NCI-H2196 treated with DMSO at 0.1 percent for 48 hours (cell line): ENCODE results near the gene SAFB.
A peak's percentile ranks its signal among the peaks of the same experiment; 100 is the strongest.
"Not testable (repeated sequence)": the region's sequence is repeated elsewhere in the genome, so short reads cannot be mapped to it uniquely, and the experiment has no call there.

ENCODE experiments used
- DNase-seq: peaks from one replicate; lab custom pipeline; 2025; ENCODE audit not compliant: unreplicated experiment; lab: John Stamatoyannopoulos, UW

Gene SAFB

DNA sequence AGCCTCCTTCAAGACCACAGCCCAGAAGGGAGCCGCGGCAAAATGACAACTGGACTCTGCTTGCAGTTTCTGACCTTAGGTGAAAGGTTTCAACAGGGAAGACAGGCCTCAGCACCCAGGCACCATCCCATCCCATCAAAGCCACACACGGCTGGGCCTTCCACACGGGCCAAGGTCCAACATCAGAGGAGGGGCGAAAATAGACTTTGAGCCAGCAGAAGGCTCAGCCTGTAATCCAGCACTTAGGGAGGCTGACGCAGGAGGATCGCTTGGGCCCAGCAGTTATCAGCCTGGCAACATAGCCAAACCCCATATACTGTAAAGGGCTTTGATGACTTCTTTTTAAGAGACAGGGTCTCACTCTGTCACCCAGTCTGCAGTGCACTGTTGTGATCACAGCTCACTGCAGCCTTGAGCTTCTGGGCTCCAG lies 28.3 kb upstream of the SAFB start:
- no peak for DNase-seq

DNA sequence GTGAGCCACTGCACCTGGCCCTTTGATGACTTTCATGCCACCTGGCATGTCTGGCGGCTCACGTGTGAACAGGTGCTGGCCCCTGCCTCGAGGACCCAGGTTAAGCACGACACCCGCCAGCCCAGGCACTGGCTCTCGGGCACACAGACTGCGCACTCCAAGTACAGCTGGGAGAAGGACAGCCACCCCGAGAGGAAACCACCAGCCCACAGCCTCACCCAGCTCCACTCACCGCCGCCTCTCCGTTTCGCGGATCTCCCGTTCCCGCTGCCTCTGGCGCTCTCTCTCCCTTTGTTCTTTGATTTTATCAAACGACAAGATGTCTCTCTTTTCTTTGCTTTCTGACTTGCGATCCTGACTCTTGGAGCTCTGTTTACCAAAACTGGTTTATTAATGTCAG lies 27.8 kb upstream of the SAFB start:
- DNase-seq = peak; percentile 20

DNA sequence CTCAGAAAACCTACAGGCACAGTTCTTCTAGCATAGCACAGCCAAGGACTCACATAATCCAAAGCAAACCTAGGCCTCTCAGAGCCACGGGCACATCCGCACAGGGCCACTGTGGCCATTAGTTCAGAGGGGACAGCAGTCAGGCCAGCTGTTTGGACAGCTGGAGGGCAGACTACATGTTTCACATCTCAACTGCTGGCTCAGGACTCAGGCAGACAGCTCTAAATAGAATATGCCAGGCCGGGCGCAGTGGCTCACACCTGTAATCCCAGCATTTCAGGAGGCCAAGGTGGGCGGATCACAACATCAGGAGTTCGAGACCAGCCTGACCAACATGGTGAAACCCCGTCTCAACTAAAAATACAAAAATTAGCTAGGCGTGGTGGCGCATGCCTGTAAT lies 27.1 kb upstream of the SAFB start:
- DNase-seq = no peak

DNA sequence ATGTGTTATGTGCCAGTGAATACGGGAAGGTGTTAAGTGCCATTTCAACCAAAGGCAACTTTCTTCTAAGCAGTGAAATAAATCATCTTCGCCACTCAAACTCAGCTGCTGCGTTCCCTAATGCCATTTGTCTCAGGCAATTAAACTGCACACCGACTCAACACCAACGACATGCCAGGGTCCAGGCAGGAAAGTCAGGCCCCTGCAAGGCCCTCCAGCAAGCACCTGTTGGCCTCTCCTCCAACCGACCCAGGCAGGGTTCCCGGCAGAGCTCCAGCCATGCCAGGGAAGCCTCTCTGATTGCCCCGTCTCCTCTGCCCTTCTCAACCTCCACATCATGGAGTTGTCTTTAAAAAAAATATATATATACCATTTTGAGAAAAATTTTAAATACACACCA lies 22.1 kb upstream of the SAFB start:
- no peak for DNase-seq

DNA sequence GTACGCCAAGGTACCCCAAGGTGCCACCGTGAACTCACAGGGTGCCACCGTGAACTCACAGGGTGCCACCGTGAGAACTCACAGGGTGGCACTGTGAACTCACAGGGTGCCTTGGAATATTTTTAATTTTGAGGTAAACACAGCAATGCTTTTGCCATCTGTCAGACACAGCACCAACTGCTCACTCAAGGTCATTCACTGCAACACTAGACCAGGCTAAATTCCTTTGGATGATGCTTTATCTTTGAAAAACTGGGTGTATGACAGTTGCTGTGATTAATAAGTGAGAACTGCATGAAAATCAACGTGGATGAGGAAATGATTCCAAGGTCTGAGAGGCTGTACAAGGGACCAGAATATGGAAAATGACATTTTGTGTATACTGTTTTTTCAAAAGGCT lies 19.3 kb upstream of the SAFB start:
- no peak for DNase-seq

DNA sequence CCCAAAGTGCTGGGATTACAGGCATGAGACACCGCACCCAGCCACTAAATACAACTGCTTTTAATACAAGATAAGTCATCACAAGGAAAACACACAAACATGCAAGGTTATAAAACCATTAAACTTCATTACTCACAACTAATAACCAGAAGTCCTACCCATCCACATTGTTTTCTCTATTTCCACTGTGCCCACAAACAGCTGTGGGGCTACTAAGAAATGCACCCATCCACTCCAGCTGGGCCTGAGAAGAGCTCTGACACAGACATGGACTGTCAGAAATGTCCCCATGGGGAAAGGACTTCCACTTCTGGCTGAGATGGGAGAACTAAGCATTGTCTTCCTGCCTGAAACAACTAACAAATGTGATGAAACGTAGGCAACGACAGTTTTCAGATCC lies 17.5 kb upstream of the SAFB start:
- DNase-seq = no peak

DNA sequence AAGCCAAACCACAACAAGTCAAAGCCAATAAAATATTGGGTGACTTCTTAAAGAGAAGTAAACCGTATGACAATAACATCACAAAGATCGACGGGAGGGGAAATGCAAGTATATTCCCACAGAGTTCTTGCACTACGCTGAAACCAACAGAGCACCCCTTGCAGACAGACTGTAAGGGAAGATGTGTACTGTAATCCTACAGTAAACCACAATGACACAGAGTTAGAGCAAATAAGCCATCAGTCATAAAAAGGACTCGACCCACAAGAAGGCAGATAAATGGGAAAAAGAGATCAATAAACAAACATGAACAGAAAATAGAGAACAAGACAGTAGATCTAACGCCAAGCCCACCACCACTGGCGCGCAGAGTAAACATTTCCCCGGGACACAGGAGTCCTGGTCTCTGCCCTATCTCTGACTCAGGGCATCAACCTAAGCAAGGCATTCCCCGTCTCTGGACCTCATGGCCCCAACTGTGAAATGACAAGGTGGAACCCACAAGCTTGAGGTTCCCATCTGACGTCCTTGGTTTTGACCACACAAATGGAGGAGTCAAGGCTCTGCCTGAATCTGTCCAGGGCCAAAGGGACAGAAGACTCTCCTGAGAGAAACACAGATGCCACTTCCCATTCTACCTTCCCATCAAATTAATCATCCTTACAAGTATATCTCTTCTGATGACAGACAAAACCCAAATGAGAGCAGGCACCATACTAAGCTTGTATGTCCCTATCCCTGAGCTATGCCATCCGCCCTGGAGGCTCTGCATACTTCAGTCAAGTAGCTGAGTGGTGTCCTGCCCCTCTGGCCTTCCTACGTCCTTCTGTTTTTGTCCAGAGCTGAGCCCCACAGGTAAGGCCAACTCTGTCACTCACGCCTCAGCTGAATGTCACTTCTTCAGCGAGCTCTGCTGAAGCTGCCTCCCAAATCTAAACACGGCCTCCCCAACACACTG lies 15.3 kb upstream of the SAFB start:
- DNase-seq = no peak

DNA sequence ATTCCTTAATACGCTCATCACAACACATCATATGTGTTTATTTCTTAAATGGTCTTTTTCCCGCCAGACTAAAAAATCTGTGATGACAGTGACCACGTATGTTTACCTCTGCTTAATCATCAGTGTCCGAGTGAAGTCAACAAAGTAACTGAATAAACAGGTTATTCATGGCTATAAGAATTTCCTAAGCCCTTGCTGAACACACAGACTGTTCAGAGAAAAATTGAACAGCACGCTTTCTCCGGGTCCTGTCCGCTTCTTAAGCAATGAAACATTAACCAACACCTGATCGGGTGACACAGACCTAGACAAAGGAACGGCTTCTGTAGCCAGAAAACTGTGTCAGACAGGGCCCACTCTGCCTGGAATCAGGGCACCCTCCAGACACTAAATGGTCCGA lies 14.6 kb upstream of the SAFB start:
- DNase-seq = no peak

DNA sequence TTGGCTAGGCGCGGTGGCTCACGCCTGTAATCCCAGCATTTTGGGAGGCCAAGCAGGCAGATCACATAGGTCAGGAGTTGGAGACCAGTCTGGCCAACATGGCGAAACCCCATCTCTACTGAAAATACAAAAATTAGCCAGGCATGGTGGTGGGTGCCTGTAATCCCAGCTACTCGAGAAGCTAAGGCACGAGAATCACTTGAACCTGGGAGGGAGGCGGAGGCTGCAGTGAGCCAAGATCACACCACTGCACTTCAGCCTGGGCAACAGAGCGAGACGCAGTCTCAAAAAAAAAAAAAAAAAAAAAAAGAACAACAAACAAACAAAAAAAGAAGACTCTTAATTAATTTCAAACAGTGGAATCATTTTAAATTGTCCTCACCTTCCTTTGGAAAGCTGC lies 14.1 kb upstream of the SAFB start:
- DNase-seq = not testable (repeated sequence)

DNA sequence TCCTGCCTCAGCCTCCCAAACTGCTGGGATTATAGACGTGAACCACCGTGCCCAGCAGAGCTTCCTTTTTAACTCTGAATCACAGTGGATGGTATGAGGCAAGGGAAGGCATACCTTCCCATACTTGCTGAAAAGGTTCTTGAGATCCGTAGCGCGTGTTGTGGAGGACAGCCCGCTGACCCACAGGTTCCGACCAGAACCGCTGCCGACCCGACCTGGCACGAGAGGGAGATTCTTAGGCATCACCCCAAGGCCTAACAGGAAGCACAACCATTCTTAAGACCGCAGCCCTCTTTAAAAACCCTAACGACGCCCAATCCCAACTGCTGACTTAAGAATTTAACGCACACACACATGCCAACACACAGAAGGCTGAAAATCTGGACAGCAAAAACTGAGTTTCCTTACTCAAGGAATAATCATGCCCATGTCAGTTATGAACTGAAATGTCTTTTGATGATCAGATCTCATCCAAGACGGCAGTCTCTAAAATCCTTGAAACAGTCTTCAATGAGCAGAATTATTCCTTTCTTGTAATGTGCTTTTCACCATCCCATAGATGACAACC lies 12.9 kb upstream of the SAFB start:
- DNase-seq = no peak

DNA sequence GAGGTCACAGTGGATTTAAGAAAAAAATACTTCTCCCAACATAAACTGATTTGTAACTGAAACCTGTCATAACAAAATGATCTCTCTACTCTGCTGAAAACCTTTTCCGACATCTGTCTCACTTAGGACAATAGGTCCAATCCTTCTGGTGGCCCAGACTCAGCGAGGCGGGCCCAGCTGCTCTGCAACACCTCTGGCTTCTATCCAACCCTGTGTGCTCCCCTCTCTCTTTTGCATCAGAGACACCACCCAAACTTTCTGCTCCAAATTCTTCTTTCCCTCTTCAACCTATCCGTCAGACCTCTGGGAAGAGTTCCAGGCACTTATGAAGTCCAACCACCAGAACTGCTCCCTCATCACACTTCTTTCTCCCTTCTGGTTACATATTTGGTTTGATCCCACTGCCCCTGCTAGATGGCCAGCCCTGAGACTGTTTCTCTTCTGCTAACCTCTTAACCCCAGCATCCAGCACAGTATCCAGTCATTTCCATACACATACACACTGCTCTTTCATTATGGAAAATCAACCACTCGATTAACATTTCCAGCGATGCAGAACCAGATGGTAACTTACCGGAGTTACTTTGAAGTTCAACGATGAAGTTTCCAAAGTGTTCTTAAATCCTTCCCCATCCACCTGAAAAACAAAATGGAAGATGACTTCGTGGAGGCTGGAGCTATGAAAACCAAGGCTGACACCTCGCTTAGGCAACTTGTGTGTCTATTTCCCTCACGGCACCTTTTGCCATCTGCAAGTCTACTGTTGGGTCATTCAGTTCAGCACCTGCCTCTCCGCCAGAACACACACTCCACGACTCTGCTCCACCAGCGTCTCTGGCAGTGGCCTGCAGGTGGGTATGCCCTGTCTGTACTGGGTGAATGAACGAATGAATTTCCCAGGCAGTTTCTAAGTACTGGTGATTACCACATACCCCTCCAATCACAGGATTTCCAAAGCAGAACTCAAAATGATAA lies 9.7 kb upstream of the SAFB start:
- no peak for DNase-seq

DNA sequence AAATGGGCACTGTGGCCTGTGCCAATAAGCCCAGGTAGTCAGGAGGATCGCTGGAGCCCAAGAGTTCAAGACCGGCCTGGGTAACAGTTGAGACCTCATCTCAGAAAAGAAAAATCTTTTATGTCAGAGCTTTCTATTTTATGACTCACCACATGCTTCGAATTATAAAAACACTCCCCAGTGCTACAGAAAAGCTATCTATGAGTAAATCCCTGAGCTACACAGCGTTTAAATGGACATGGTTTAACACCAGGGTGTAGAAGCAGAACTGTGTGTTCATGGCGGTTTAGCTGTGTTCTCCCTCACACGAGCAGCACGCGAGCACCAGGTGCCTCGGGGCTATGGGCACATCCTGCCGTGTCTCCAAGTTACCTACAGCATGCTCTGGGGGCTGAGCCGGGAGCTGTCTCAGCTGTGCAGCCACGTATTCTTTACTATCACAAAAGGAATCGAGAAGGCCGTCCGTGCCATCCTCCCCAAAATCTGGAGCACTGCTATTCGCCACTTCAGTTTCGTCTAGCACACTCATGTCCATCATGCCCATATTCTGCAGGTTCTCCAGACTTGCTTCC lies 7.0 kb upstream of the SAFB start:
- no peak for DNase-seq

DNA sequence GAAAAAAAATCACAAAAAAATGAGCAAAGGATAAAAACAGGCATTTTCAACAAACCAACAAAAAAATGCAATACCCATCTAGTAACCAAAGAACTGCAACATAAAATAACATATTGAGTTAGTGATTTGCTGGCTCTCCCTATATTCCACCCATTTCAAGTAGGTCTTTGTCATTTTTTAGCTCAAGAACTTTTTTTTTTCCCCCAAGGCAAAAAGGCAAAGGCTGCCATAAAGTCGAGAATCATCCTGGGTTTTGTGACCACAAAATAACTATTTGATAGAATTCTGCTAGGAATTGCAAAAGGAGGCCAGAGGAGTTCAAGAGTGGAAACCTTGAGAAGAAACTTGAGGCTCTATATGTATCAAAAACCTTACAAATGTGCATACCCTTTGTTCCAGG lies 5.8 kb upstream of the SAFB start:
- no peak for DNase-seq

DNA sequence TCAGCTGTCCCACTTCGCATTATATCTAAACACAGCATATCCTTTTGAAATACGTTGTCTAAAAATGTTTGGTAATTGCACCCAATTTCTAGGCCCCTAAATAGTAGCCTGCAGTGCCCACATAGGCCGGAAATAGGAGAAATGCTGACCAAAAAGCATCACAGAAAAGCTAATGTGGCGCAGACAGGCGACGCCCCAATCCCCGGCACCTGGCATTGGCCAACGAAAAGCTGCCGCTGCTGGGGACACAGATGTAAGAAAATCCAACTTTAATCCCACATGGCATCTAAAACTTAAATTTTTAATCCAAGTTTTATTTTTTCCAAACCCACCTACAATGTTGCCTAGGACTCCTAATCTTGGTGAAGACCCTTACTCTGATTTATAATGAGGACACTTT lies 4.3 kb upstream of the SAFB start:
- no peak for DNase-seq

DNA sequence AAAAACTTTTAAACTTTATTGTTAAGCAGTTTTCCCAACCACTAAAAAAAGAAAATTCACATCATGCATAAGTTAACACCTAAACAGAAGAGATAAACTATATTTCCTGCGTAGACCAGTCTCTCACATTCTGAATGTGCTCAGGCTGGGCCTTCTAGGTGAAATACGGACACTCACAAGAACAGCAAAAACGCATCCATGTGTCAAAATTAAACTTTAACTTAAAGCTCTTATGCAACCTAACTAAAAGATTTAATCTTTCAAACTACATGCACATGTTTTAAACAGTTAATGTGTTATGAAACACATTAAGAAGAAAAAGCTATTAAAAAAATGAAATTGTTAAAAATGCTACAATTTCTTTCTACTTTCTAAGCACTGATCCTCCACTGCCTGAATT lies 2.9 kb upstream of the SAFB start:
- no peak for DNase-seq

DNA sequence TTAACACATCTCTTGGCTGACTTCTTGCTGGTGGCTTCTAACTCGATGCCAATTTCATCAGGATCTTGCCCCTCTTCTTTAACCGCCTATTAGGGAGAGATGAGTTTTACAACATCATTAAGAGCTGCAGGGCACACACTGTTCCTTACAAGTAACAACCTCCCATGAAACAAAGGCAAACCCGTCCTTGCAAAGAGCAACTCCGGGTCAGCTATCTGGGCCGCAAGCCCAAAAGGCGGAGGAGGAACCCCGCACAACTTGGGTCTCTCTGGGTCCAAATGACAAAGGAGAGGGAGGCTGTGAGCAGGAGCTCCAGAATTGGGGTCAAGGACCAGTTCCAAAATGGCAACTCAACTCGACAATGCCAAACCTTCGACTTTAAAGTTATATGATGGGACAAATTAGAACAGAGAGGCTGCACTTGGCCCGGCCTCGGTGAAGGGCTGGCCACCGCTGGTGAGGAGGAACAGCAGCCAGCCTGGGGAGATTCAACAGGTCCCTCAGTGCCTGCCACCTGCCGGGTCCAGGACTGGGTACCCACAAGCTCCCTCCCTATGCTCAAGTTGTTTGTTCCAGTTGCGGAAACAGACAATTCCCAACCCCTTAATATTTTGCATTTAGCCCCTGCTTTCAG lies 1.5 kb upstream of the SAFB start:
- DNase-seq = no peak

DNA sequence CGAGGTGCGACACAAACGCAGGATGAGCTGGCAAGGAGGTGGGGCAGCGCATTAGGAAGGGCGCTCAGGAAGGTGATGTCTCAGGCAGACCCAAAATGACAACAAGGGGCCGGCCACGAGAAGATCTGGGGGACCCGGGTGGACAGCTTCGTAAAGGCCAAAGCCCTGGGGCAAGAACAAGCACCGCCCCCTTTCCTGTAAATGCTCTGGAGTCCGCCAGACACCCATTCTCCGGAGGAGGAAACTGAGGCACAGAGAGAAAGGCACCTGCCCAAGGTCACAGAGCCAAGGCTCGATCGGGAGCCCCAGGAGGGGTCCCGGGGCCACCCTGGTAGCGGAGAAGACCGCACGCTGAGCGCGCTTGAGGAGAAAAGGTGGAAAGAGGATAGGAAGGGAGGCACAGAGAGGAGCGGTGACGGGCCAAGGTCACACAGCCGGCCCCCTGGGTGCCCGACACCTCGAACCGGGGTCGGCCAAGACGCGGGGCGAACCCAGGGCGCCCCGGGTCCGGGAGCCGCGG lies 878 bp upstream of the SAFB start:
- DNase-seq = no peak

DNA sequence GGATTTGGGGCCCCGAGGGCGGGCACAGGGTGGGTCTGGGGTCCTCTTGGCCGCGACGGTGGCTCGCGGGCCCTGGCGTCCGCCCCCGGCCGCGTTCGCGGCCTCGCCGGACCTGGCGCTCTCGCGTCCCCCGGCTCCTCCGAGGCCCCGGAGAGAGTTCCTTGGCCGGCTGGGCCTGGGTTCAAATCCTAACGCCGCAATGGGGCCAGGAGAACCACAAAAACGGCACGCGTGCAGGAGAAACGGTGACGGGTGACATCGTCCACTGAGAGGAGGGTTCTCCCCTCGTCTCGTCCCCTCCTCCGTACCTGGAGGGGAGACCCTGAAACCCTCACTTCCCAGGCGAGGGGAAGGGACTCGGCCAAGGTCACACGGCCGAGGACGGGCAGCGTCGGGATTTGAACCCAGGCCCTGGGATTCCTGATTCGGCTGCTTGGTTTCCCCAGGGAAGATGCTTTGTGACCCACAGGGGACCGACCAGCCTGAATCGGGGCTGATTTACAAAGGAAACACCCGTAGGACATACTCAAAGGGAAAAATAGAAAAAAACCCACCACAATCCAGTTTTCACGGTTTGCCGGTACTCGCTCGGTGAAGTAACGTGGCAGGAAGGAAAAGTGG lies 624 bp downstream of the SAFB start:
- DNase-seq = no peak

DNA sequence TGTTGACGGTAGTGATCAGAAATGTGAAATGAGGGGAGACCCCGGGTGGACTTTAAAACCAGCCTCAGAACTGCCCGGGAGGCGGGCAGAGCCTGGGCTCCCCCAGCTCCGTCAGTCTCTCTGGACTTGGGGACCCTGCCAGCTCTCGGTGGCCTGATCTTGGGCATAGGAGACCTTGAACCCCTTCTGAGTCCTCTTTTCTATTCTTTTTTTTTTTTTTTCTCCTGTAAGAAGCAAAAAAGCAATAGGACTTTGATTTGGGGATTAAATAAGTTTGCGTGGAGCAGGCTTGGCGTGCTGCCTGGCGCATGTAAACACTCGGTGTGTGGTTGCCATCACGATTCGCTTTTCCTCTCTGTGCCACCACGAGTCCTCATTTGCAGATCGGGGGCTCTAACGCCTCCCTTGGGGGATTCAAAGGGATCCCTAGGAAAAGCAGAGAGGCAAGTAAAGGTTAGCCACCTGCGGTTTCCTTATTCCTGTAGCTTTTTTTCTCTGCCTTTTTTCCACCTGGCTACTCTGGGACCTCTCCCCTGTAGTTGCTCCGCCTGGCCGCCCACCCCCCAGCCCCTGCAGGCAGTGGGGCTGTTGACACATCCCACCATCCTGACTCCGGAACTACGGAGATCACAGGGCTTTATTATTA lies 1.3 kb downstream of the SAFB start:
- no peak for DNase-seq
